Stimulated activated CD8-positive, alpha-beta memory T cell treated with anti-CD3 and anti-CD28 coated beads, Interleukin-15, amount 100 ng/mL, for 4 hours (primary cell): ENCODE data around the gene EEFSEC.

Source experiments
- DNase-seq, 2 donors: peaks; one replicate each; pipeline ENCODE4 v3.0.0-alpha.2; 2020; ENCODE audit warnings: low read depth in 2 of 2

Gene EEFSEC

DNA sequence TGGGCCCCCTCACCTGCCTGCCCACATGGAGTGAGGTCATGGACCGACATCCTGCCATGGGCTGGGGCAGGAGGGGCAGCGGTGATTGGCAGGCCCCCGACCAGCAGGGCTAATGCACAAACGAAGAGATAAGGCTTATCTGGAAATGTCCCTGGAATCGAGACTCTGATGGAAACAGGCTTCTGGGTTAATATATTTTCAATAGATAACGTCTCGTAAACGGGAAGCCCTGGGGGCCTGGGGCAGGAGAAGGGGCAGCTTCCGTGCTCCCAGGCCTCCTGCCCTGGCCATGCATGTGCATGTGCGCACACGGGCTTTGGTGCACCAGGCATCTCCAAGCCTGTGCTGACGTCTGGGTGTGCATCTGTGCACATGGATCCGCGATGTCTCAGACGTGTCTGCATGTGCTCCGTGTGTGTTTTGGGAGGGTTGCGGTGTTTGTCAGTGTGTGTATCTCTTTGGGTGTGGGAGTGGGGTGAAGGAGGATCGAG is 258.3 kb downstream of the EEFSEC start:
- DNase-seq: no peak

DNA sequence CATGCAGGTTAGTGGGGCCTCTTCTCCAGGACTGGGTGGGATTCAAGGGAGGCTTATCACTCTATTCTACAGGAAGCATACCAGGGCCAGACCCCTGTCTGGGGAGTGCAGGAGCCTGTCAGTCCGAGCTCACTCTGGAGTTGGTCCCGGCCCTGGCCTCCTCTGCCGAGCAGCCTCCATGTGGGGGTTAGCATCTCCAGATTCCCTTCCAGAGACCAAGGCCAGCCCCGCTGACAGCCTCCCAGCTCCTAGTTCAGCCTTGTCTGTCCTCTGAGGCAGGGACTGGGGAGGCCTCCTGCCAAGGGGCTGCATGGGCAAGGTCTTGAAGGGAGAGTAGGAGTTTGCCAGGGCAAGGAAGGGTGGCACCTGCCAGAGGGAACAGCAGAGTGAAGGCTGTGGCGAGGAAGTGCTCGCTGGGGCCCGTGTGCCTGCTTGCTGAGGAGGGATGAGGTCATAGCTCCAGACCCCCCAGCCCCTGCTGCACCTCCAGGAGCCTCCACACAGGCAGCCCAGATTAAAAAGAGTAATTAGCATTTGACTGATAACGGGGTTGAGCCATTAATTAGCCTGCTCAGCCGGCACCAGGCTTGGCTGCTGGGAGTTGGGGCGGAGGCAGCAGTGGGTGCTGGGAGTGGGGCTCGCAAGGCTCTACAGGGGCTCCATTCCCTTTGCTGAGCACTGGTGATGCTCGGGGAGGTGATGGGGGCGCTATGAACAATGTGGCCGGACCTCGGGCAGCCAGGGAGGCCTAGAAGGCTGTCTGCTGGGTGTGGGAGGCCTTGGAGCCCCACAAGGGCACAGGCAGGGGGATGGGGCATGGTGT is 259.1 kb downstream of the EEFSEC start:
- no peak for DNase-seq

DNA sequence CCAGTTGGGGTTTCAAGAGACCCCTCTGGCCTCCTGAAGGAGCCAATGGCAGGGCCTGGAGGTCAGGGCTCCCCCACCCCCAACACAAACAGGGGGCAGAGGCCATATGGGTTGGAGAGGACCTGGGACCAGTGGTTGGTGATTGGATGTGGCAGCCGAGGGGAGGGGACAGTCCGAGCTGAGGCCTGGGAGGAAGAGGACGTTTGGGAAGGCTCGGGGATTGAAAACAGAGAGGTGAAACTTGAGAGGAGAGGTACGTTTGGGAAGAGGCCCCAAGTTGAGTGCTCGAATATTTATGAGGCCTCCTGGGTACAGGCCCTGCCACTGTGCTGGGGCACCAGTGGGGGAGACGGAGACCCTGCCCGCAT is 259.7 kb downstream of the EEFSEC start:
- DNase-seq: no peak

DNA sequence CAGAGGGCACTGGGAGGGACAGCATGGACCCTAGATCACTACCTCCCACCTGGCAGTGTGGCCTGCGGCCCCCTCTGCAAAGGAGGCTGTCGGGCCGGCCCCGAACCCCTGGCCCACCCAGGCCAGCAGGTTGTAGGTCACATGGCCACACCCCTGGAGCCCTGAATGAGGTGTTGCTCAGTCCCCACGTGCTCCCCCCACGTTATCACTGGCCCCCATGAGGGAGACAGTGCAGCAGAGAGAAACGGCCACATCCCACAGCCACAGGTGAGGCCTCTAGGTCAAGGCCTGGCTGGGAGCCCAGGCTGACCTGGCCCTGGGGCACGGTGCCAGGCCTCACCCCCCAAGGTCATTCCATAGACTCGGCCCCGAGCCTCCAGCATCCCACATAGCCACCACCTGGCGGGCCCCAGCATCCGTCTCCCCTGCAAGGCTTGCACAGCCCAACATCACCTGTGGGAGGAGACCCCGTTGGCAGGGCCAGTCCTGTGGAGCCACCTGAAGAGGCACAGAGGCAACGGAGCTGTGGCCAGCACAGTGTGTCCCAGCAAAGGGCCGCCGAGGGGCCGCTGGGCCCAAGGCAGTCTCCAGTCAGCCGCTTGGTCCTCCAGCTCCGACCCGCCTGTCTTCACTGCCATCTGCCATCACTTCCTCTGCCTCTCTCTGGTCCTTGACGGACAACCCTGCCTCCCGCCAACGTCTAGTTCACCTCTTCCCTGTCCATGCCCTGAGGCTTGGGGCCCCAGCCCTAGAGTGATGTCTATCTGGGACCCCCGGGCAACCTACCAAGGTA is 260.3 kb downstream of the EEFSEC start:
- no peak for DNase-seq

DNA sequence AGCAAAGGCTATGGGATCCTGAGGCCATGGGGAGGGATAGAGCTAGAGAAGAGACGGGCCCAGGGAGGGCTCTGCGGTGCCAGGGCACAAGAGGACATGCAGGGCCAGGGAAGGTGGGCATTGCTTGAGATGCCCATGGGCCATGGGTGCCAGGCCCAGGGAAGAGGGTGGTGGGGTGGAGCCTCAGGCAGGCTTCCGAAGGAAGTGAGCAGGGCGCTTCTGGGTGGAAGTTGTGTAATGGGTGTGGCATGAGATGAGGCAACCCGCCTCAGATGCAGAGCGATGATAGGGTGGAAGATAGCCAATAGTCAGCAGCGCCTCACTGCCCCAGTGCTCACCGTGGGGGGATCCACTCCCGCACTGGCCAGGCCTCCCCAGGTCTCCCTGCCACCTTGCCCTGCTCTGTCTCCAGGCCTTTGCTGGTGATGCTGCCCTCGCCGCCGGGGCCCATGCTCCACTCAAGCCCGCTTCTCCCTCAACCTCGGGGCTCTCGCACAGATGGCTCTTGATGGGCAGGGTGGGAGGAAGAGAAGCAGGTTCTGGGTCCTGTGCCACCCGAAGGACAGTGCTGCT is 262.0 kb downstream of the EEFSEC start:
- no peak for DNase-seq

DNA sequence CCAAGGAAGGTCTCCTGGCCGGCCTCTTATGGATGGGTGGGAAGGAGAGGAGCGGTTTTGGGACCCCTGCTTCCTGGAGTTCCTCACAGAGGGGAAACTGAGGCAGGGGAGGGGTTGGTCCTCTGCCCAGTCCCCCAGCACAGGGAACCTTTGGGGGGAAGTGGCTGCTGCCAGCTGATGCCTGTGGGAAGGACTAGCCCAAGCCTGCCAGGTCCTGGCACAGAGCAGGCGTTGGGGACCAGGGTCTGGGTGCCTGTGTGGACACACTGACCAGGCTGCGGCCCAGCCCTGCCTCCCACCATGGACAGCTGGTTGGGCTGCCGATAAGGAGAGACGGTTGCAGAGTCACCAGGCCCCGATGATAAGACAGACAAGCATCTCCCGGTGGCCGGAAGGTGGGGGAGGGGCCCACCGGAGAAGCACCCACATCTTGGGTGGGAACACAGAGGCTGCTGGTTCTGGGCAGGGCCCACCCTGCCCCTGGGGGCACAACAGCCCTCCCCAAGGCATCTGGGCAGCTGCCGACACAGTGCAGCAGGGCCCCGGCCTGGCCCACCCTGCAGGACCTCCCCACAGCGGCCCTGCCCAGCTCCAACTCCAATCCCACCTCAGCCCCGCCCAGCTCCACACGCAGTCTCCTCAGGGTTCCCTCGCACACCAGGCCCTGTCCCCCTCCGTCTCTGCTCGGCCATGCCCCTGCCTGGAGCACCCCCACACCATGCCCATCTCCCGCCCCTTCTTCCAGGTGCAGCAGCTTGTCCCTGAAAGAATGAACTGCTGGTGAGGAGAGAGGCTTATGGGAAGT is 262.7 kb downstream of the EEFSEC start:
- no peak for DNase-seq

DNA sequence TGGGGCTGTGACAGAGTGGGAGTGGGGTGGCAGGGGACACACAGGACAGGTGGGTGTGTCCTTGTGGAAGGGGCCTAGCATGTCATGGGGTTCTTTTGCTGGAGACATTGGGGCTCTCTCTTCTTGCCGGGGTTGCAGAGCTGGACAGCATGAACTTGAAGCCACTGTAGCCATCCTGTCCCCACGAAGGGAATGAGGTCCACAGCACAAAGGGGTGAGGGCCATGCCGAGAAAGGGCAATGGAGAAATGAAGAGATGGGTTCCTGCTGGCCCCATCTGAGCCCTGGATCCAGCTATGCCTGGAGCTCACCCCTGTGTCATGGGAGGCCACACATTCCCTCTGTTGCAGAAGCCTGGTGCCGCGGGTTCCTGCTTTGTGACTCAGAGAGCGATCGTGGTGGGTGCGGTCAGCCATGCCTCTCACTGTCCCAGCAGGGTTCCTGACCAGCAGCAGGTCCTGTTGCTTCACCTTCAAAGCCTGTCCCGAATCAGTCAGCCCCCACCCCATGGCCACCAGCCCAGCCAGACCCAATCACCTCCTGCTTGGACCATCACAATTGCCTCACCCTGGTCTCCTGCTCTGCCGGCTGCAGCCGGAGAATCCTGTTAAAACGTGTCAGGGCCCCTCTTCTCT is 263.4 kb downstream of the EEFSEC start:
- no peak for DNase-seq

DNA sequence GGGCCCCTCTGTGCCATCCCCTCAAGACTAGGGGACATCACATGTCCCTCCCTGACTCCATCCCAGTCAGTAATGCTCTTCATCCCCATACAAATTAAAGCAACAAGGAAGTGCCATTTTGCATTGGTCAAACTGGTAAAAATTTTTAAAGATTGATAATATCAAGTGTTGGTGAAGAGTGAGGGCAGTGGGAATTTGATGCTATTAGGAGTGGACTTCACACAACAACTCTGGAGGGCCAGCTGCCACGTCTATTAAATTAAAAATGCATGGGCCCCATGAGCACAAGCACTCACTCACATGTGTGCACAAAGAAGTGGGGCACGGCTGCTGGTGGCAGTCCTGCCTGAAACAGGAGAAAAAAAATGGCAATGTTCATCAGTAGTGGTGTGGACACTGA is 265.6 kb downstream of the EEFSEC start:
- no peak for DNase-seq

DNA sequence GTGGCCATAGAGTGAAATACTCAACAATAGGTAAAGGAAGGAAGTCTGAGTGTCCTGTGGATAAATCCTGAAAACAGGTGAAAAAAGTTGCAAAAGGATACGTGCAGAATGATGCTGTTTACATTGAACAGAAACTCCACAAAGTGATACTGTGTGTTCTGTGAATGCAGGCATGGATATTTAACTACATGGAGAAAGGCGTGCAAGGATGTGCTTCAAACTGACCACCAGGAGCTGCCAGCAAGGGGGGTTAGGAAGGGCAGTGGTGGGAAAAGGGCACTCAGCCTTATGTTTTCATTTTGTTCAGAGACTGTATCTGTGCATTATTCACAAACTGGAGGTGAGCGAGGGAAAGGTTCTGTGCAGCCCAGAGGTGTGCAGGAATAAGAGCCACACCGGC is 266.0 kb downstream of the EEFSEC start:
- DNase-seq: no peak

DNA sequence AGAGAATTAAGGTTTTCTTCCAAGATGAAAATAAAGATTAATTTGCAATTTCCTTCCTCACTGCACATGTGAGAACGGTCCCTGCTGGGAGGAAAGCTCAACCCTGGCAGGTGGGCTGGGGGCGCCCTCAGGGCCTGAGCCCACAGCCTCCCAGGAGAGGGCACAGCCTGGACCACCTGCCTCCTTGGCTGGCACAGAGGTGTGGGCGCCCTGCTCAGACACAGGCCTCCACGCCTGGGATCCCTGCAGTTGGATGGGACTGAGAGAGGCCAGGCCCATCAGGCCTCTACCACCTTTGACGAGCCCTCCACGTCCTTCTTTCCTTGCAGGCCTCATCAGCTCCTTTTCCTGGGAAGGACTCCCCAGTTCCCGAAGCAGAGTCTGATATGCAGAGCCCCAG is 267.0 kb downstream of the EEFSEC start:
- no peak for DNase-seq

DNA sequence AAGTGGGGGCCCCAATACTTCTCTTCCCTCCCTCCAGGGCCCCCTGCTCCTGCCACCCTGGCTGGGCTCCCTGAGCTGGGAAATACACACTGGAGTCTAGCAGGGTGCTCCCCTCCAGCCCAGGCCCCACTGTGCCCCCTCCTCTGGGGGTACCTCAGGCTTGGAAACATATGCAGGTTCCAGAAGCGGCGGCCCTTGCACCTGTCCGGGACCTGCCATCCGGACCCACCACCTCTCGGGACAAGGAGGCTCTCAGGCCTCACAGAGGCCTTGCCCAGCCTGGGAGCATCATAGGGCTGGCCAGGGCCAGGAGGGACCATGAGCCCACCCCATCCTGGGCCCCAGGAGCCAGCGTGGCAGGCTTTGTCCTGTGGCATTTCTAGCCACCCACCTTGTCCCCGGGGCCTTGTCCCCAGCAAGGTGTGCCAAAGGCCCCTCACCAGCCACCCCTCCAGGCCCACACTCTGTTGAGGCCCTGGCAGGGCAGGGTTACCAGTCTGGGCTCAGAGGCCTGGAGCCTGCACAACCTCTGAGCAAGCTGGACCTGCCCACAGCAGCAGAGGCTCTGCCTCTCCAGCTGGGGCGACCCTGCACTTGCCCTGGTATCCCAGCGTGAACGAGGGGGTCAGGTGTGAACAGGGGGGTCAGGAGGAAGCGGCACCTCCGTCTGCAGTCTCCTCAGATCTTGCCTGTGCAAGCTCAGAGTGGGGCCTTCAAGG is 267.6 kb downstream of the EEFSEC start:
- DNase-seq: no peak

DNA sequence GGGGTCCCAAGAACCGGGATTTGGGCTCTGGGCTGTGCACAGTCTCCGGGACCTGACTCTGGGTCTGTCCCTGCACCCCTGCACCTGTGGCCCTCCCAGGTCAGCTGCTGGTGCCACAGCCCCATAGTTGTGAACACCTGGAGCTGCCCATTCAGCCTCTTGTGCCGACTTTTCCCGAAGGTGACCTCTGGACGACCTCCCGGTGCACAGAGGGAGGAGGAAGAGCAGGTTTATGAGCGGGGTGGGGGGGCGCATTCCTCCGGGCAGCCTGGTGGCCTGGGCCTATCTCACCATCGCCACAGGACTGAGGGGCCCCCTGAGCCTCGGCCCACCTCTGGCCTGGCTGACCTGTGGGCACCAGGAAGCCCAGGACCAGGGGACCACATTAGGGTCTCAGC is 268.2 kb downstream of the EEFSEC start:
- DNase-seq: no peak

DNA sequence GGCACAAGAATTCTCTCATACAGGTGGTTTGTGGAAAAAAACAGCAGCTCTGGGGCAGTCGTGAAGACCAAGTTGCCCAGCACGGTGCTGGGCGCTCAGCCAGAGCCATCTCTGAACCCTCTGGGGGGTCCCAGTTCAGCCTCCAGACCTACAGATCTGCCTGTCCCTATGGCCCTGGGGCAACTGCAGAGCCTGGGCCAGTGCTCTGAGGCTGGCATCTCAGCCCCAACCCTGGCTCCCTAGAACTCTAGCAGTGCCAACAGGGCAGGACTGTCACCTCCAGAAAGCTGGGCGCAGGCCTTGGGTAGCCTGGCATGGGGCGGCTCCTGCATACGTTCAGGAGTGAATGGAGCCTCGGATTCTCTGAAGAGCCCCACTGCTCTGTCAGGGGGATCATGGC is 268.7 kb downstream of the EEFSEC start:
- no peak for DNase-seq

DNA sequence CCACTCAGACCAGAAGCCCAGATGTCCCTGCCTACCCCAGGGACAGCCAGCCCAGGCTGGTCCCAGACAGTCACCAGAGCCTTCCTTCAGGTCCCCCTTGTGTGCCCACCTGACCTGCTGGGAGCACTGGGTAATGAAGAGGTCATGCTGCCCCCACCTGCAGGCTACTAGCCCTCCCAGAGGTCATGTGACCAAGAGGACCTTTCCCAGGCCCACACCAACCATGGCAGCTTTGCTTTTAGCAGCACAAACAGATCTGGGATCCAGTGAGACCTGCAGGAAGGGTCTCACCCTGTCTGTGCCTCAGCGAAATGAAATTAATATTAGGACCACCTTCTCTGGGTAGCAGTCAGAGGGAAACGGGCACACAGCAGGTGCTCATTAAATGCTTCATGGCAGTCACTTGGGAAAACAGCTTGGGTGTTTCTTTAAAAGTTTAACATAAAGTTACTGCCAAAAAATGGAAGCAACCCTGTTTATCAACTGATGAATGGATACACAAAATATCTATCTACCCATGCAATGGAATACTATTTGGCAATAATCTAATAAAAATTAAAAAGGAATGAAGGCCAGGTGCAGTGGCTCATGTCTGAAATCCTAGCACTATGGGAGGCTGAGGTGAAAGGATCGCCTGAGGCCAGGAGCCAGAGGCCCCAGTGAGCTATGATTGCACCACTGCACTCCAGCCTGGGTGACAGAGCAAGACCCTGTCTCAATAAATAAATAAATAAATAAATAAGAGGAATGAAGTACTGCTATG is 269.7 kb downstream of the EEFSEC start:
- no peak for DNase-seq

DNA sequence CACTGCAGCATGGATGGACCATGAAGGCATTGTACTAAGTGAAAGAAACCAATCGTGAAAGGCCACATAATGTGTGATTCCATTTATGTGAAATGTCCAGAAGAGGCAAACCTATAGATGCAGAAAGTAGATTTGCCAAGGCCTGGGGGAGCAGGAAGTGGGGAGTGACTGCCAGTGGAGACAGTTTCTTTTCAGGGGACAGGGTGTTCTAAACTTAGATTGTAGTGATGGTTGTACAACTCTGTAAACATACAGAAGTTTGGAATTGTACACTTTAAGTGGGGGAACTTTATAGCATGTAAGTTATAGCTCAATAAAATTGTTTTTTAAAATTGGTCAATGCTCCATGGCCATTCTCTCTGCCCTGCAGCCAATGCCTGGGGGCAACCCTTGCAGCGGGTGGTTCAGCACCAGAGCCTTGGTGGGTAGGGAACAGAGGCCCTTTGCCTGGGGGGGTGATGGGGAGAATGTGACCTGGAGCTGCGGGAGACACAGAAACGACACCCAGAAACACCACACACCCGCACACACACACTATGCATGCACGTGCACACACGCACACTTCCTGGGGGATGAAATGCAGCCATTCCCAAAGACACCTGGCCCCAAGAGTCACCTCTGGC is 270.4 kb downstream of the EEFSEC start:
- DNase-seq: no peak

DNA sequence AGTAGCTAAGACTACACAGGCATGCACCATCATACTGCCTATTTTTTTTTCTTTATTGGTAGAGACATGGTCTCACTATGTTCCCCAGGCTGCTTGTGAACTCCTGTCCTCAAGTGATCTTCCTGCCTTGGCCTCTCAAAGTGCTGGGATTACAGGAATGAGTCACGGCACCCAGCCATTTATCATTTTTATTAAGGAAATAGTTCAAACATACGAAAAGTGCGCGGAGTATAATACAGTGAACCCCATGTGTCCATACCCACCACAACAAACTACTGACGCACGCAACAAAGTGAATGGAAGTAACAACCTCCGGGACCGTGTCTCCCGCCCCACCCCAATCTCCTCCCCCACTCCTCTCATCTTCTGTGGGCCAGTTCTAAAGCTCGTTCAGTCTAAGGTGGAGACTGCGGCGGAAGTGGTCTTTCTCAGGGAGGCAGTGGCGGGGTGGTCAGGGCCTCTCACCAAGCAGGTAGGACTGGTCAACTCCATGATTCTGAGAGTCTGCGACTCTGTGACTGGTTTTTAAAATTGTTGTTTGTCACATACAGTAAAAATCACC is 271.3 kb downstream of the EEFSEC start:
- DNase-seq: no peak

DNA sequence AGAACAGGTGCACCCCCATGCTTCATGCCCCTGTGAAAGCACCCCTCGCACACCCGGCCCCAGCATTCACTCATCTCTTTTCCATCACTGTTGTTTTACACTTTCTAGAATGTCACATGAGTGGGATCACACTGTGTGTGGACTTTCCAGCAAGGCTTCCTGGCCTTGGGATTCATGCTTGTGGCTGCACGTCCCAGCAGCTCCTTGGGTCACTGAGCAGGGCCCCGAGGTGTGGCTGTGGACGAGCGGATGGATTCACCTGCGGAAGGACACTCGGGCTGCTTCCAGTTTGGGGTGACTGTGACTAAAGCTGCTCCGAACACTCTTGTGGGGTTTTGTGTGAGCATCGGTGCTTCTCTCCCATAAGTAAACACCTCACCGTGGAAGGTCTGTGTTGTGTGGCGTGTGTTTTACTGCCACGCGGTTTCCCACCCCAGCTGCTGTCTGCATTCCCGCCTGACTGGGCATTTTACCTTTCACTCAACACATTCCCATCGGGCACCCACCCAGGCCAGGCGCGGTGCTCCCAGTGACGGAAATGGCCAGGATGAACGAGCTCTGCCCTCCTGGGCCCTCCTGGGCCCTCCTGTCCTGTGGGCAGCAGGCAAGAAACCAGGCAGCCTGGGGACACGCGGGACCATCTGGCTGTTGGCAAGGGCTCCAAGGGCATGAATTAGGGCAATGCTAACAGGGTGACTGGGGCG is 272.0 kb downstream of the EEFSEC start:
- no peak for DNase-seq

DNA sequence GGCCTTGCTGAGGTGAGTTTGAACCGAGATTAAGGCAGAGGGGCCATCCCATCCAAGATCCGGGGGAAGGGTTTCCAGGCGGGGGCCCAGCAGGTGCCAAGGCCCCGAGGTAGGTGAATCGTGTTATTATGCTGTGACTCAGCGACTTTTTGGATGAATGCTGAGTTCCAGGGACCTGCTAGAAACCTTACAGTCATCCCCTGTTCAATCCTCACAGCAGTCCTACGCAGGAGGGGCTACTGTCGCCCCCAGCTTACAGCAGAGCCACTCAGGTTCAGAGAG is 272.5 kb downstream of the EEFSEC start:
- no peak for DNase-seq
